Activated T-cell treated with anti-CD3 and anti-CD28 coated beads, Interleukin-2, amount 50 U/mL, for 48 hours (primary cell): ENCODE measurements around the gene PGM5.

ENCODE experiments used
- DNase-seq, 2 experiments: peaks; one replicate each; pipeline ENCODE4 v3.0.0-alpha.2; 2020

Gene PGM5

DNA sequence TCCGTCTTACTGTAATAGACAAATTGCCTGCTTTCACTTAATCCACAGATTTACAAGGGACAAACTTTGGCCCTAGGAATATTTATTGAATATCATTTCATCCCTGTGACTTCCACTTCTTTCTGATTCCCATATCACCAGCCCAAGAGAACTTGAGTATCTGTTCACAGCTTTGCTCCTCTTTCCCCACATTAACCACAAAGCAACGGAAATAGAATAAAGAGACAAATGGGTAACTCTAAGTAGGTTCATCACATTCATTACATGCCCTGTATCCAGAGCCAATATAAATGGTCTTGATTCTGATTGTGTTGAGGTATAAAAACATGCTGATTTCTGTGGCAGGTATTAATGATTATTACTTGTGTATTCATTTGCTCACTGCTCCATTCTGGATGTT is 142.4 kb downstream of the PGM5 start:
- no peak for DNase-seq

DNA sequence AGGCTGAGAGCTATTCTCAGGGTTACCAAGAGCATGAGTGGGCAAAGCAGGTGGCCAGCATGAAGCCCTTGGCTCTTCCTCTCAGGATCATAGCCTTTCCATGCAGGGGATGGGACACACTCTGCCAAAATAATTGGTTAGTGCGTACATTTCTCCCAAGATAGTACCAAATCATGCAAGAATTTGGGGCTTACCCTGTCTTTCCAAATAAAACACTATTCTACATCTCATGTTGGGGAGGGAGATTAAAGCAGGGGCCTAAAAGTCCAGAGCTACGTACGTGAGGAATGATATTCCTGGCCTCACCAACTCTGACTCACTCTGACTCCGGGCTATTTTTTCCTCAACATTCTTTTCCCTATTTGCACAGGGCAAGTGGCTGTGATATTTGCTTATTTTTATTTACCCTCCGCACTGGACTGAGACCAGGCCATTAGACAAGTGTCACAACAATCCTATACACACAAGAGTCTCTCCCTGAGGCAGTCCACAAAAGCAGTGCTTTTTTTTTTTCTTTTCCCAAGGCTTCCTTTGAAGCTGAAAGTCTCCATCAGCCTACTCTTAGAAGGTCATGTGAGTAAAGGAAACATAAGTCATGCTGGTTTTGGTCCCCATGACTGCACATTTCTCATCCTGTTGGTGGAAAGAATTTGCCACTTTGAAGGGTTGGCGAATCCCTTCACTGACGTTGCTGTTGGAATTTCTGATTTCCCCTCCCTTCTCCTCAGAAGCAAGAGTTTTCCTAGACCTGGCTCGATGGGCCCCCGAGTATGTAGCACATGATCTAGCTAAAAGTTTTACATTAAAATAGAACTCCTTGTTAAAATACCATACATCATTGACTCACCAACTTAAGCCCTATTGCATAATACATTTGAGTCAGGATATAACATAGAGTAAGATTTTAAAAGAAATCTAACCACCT is 144.3 kb downstream of the PGM5 start:
- DNase-seq, result no peak

DNA sequence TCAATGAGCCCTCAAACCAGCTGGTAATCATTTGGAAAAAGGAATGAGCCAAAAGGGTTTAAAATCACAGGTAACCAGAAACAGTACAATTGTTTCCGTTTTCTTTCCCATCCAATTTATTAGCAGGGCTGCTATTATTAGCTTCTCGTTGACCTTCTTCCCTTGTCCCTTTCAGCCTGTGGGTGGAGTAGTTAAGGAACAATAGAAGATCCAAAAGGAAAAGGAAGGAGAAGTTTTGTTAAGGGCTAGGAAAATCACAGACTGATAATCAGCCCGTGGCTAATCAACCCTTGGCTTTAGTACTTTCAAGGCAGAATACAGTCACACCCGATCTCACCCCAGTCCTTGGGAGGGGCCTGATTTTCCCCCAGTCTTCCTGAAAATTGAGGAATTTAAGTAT is 145.9 kb downstream of the PGM5 start:
- no peak for DNase-seq

DNA sequence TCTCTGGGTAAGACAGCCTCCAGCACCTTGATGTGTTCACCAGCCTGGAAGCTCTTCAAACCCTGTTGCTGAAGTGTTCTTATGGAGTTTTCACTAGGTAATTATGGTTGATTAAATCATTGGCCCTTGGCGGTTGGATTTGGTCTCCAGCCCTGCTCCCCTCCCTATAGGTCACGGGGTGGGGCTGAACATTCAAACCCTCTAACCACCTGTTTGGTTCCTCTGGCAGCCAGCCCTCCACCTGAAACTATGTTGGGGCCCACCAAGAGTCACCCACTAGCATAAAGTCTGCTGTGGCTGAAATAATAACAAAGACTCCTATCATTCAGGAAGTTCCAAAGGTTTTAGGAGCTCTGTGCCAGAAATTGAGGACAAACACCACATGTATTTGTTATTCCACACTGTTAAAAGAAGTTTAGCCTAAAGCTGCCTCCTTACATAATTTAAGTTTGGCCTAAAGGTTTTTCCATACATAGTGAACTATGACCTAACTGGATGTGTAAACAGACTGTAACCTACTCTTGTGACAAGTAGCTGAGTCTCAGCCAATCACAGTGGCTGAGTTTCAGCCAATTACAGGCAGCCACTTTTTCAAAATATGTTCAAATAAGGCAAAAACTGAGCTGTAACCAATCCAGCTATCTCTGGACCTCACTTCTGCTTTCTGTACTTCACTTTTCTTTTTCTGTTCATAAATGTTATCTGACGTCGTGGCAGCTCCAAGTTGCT is 149.4 kb downstream of the PGM5 start:
- no peak for DNase-seq

DNA sequence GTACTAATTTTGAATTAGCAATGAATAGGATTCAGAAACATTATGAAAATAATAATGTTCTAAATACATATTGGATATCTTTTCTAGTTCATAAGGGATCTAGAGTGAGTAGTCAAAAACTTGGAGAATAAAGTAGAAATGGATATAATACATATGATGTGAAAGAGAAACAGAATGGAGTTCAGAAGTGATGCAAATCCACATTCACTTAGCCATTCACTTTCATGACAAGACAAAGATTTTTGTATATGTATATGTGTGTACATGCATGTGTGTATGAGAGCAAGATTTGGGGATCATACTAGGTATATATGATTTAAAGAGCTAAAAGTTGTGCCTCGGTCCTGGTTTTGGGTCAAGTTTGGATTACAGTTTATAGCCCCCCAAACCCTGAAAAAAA is 150.1 kb downstream of the PGM5 start:
- DNase-seq, result no peak

DNA sequence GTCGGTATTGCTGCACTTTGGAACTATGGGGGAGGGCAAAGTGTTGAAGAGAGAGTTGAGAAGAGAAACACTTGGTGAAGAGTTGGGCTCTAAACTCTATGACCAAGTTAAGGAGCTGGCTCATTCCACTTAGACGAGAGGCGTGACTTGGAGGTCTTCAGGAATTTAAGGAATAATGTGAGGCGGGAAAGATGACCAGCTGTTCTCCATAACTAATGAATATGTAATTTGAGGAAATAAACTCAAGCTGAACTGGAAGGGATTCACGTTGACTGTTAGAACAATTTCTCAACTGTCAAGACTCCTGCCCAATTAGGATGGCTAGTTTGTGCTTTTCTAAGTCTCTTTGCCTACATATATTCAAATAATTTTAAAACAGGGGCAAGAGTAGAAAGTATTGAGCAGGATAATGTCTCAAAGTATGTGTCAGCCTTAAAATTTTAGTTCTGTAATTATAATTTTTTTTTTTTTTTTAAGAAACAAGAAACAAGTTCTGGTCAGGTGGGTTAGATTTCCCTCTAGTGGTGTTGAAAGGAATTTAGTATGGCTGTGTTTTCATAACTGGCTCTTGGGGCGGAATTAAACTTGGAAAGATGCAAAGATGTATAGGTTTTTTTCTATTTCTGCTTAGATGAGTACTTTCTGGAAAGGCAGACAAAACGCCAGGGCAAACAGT is 150.9 kb downstream of the PGM5 start:
- DNase-seq, result no peak

DNA sequence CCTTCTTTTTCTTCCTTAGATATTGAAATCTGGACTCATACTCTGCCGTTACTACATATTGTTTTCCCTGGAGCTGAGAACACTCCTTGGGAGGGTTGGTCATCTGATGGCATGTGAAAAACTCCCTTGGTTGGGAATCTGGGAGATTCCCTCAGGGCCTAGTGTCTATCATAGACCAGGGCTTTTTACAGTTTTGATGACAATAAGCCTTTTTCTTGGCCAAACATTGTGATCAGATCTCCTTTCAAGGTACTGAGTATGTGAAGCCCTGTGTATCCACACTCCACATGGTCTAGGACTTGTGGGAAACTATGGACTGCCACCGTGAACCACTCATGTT is 151.4 kb downstream of the PGM5 start:
- DNase-seq, result no peak

DNA sequence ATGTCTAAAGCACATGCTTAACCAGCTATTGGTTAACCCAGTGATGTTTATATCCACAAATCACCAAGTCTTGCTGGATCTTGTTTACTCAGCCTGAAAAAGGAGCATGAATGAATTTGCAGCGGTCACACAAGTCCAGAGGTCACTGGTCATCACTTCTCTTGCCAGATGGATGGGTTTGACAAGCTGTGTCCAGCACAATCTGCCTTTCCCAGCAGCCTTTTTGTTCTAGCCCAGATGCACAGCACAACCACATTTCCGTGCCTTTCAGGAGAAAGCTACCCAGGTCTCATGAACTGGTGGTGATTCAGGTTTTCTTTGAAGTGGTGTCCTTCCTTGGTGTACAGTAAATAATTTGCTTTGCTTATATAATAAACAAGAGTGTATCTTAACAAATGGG is 152.1 kb downstream of the PGM5 start:
- no peak for DNase-seq

DNA sequence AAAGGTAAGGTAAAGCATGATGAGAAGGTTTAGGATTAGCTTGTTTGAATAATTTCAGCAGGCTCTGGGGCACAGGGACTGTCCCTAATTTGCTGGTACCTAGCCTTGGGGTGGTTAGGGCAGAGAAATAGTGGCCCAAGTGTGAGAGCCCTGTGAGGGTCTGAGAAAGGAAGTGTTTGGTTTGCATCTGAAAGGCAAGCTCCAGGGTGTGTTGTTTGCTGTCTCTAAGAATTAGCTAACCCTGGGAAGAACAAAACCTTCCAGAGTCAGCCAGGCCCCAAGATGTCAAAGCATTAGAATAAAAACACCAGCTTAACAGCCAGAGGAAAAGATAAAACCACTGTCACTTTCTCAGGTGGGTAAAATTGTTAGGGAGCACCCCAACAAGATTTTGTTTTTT is 153.3 kb downstream of the PGM5 start:
- DNase-seq, result no peak

DNA sequence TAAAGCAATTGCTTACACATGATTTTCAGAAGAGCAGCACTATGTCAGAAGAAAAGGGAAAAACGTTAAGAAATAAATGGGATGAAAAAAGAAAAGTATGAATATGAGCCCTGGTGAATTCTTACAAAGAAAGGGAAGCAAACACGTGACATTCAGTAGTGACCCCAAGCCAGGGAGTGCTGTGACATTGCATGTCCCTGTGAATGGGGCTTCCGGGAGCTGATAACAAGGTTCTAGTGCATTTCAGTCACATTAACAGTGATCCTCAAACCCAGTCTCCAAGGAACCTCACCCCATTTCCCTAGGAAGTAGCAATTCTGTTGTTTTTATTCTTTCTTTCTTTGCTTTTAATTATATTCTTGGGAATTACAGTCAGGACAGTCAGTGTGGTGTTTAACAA is 157.0 kb downstream of the PGM5 start:
- no peak for DNase-seq

DNA sequence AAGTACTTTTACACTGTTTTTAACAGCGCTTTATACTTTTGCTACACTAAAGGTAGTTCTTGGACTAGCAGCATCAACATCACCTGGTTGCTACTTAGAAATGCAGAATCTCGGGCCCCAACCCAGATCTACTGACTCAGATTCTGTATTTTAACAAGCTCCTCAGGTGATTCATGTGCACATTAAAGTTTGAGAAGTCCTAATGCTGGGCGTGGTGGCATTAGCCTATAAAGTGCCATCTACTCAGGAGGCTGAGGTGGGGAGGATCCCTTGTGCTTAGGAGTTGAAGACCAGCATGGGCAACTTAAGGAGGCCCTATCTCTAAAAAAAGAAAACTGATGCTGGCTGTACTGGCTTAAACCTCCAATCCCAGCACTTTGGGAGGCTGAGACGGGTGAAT is 157.6 kb downstream of the PGM5 start:
- DNase-seq, result no peak

DNA sequence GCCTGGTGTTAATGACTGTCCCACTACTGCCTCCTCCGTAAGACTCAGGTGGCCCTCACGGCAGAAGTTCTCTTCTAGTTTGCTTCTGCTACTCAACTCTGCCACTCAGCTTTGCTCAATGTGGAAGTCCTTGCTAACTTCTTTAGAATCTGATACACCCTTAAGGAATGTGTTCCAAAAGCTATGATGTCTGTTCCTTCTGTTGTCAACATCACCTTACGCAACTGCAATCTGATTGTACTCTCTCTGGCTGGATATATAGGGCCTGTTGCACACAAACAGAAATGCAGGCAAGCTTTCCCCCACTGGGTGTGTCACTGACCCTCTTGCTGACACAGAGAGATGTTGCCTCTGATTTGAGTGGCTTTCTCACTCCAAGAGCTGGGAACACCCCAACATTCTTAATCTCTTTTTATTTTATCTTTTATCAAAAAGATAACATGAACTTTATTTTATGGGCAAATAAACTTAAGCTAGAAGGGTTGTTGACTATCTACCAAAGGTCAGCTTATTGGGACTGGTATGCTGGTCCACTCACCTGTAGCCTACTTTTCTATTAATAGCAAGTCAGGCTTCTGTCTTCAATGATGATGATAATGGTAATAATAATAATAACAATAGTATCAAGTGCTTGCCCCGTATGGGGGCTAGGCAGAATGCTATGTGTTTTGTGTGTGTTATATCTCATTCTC is 159.1 kb downstream of the PGM5 start:
- DNase-seq, result no peak

DNA sequence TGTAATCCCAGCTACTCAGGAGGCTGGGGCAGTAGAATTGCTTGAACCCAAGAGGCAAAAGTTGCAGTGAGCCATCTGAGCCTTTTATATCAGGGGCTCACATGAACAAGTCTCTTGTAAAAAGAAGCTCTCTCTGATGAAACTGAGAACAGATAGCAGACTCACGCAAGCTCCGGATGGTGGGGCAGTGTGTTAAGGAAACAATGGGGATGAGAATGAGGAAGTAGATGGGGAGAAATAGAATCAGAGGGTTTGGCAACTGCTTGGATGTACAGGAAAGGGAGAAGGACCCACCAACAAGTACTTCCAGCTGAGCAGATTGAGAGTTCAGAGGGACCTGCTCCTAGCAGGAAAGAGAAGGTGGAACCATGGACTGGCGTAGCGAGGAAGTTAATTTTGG is 165.7 kb downstream of the PGM5 start:
- DNase-seq, result no peak

DNA sequence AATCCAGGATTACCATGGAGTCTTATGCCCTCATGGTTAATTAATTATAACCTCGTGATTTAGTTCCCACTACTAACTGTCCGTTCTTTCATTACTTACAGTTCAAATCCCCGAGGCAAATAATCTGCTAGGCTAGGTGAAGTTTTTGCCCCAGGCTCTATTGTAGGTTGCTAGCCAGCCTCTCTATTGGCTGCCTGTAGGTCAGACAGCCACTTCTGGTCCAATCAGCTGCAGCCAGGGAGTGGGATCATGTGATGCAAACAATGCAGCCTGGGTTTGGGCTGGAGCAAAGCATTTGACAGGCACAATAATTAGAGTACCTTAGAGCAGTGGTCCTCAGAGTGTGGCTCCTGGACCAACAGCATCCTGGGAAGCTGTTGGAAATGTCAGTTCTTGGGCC is 166.5 kb downstream of the PGM5 start:
- DNase-seq, result no peak

DNA sequence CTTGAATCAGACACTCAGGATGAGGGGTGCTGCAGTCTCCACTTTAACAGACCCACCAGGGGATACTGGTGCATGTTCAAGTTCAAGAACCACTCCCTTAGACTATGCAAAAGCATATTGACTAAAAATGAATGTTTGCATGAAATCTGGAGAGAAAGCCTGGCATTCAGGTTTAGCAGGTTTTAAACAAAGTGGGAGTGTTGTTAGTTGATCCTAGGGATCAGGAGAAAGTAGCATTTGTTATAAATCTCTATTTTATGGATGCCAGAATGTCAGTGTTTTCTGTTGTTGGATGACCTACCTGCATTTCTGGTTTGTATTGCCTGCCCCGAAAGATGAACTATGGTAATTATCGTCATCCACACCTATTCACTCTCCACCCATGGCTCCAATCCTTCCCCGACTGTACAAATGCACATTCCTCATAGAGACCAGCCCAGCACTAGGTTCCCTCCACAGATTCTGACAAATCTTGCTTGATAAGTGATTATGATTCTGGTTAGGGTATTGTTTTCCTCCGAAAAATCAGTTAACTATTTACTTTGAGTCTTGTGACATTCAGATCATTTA is 167.0 kb downstream of the PGM5 start:
- no peak for DNase-seq

DNA sequence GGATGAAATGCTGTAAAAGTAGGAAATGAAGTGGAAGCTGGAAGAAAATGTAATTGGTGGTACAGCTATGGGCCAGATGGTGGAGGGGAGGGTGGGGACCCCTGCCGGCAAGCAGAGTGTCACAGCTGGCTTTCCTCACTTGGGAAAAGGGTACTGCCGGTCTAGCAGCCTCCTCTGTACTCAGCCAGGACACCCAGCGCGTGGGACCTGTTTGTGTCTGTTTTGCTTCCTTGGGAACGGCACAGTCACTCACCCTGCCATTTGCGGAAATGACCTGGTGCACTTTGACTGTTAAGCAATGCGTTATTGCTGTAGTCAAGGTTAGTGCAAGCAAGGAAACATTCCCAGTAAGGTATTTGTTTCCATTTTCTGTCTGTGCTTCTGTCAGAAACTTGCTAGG is 174.2 kb downstream of the PGM5 start:
- no peak for DNase-seq

DNA sequence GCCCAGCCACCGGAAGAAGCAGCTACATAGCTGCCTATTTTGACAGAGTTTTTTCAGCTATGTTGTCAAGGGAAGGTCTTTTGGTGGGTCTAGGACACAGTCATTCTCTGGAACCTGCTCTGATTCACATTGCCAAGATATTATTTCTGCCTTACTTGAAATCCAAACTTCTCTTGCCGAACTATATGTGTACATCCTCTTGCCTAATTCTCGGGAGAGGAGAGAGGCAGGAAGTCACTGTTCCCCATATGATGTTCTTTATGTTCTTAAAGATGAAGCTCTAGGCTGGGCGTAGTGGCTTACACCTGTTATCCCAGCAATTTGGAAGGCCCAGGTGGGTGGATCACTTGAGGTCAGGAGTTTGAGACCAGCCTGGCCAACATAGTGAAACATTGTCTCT is 175.7 kb downstream of the PGM5 start:
- DNase-seq, result no peak

DNA sequence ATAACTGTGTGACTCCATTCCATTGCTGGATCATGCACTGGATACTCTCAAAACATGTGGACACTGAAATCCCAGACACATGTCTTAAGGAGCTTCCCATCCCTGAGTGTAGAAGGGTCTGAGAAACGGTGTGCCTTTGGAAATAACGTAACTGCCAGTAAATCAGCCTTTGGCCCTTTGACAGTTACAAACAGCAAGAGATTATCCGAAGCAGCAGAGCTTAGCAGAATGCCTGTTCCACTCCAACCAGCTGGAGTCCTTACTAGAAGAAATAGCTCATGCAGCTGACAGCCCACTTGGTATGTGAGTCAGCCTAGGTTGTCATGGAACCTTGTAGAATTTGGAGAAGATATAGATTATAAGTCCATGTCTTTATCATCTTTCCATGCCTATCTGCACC is 177.3 kb downstream of the PGM5 start:
- DNase-seq, result no peak

DNA sequence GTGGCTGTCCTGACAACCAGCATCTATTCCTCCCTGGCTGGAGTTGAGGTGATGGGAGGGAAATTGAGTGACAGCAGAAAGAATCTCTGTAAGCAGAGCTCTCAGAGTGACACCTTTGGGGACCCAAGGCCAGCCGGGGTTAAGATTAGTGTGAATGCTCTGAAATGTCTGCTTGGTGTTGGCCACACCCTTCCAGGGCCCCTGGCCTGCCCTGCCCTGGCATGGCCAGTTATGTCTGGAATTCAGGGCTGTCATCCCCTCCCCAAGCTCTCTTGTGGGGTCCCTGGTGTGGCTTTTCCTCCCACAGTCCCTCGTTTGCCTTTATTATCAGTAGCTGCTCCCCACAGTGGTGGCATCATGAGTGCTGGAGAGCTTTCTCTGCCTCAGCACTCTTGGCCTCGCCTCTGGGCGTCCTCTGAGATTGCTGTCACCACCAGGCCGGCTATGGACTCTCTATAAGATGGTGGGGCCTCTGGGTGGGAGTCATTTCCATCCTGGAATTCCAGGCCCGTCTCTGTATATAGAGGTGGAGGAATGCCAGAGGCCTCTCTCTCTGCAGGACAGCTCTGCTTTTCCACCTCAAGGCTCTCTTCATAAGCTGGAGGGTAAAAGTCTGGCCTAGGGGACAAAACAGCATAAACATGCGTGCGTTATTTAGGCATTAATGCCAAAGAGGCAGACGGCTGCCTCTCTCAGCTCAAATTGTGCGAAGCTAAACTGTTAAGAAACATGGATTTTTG is 180.6 kb downstream of the PGM5 start:
- DNase-seq, result no peak

DNA sequence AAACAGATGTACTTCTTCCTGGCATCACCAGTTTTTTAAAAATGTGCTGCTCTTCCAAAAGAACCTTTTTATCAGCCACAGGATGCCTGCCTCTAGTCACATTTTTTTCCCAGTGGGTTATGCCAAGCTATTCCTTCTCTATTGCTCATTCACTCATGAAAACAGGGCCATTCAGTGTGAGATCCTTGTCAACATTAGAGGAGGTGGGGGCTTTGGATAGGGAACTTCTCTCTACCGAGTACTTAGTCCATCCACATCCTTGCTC is 181.1 kb downstream of the PGM5 start:
- DNase-seq, result no peak

DNA sequence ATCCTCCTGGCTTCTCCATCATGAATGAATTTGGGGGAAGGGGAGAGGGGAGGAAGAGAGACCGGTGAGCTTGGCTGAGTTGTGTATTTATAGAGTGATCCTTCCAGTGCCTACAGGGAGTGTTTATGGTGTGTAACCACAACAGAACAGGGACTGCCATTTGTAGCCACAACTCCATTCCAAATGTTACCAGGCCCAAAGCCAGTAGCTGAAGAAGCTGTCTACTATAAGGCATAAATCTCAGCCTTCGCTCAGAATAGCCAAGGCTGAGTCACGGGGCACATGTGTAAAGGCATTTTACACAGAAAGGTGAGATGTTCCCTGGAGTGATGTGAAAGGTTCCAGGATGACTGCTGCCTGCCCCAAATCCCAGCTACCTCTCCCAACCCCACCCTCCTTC is 181.8 kb downstream of the PGM5 start:
- DNase-seq, result no peak

DNA sequence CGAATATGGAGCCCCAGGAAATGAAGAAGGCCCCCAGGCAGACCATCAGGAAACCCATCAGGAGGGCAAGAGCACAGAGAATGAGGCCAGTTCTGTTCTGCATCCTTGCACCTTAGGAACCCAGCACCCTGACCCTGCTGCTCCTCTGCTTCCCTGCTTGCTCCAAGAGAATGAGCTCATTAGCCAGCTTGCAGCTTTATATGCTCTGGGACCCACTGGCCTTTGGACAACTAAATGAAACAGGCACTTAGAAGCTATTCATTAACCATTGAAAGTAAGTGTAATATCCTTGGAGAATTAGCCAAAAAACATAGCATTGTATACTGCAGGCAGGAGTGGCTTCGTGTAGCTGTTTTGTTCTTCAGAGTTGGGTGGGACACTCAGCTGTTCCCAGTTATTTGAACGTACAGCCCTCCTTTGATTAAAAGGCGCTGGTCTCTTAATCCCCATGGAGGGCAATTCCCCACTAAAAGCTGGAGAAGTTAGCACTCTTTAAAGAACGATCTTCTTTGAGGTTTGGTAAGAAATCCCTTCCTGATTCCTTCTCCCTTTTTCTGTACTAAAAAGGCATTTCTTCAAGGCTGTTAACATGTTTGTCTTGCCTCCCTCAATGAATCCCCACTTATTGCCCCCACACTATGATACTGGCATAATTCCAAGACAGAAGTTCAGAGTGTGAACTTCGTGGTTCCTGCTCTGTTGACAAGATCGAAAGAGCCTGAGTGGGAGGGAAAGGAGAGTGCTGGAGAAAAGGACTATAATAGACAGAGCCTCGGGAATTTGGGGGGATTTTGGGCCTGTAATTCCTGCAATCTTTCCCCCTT is 184.5 kb downstream of the PGM5 start, which contains the start of gene TMEM252:
TSS of gene TMEM252 (minus strand) at position 172 of the 824 bp plus-strand sequence. CDS start at position 103, 69 bp downstream.
- no peak for DNase-seq
